Measurements from ENCODE around the gene TMEM132D.

TMEM132D gene

DNA sequence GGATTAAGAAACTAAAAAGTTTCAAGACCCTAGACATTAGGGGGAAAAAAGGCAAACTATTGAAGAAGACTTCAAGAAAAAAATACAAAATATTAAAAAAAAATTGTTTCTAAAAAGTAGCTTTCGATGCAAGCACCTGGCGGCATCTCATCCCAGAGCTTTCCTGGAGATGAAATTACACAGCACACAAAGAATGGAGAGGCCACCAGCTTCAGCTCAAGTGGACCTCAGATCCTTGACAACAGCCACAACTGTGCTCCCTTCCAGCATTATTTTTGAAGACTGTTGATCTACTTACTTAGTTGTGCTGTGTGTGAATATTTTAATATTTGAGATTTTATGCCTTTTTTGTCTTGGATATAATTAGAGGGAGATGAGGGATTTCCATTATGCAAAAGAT is 571.5 kb downstream of the TMEM132D start:
- no peaks in the 10 kb centered on the region for H3K36me3 ChIP-seq (ENCODE audit: control insufficient read depth in 2 of 2, insufficient read depth in 2 of 2, low read length in 2 of 2)
- H3K4me1 ChIP-seq (ENCODE audit: control insufficient read depth, insufficient read depth, low read length) = no peaks in the 10 kb centered on the region
- no peak overlapping the region for H3K27ac ChIP-seq (ENCODE audit: low read length)
- H3K27me3 ChIP-seq (ENCODE audit: control insufficient read depth in 1 of 2, insufficient read depth in 2 of 2, low read length in 2 of 2) = peaks cover 0 to 2% of the 10 kb centered on the region in 2 donors
- no peak overlapping the region for H3K9ac ChIP-seq (ENCODE audit: low read length in 2 of 2)
- H3K9me3 ChIP-seq (ENCODE audit: control insufficient read depth in 2 of 2, low read length in 2 of 2) = peaks cover 3 to 6% of the 10 kb centered on the region in 2 donors
- H3K4me3 ChIP-seq (ENCODE audit: low read length in 2 of 2) = no peak overlapping the region

DNA sequence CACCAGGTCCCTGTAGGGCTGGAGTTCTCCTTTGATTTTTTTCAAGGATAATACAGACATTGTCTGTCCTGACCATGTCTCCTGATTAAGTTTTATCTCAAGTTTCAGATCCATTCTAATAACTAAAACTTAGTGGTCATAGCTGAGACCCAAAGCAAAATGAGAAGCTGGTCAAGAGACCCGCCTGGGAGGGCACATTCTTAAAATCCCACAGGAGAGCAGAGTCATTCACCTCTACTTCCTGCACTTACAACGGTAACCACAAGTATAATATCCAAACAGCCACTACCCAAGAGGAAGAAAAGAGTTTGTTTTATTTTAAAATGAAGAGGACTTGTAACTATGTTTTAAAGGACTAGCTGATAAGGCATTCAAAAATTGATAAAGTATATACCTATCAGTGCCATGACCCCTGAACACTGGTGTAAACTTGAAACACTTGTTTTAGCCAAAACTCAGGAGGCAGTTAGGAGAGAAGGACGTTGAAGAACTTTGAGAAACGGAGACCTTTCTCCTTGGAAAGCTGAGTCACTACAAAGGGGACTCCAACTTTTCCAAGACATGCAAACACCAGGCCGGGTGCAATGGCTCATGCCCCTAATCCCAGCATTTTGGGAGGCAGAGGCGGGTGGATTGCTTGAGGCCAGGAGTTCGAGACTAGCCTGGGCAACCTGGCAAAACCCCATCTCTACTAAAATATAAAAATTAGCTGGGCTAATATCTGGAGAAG is 572.3 kb downstream of the TMEM132D start:
- Histone ChIP-seq H3K27me3 (ENCODE audit: control insufficient read depth in 1 of 2, insufficient read depth in 2 of 2, low read length in 2 of 2) (peaks cover 0 to 2% of the 10 kb centered on the region in 2 donors), H3K9me3 (ENCODE audit: control insufficient read depth in 2 of 2, low read length in 2 of 2) (peaks cover 3 to 6% of the 10 kb centered on the region in 2 donors), H3K36me3 (ENCODE audit: control insufficient read depth in 2 of 2, insufficient read depth in 2 of 2, low read length in 2 of 2) (no peaks in the 10 kb centered on the region), H3K4me3 (ENCODE audit: low read length in 2 of 2) (no peak overlapping the region), H3K4me1 (ENCODE audit: control insufficient read depth, insufficient read depth, low read length) (no peaks in the 10 kb centered on the region), H3K27ac (ENCODE audit: low read length) (no peak overlapping the region), H3K9ac (ENCODE audit: low read length in 2 of 2) (no peak overlapping the region)

DNA sequence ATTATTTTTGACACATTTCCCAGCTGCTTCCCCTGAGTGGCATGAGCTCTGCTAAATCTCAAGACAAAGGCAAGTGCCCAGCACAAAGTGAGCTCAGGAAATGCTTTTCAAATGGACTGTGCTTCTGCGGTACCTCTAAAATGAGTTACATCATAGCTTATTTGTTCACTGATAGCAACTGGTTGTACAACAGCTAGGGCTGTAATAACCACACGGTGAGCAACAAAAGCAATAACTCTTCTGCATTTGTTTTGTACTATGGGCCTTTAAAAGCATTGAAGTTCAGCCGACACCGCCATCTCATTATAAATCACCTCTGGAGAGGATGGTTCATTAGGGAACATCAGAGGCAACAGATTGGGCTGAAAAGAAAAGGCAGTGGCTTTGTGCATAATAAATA is 575.6 kb downstream of the TMEM132D start:
- Histone ChIP-seq H3K9ac (ENCODE audit: low read length in 2 of 2) (no peak overlapping the region), H3K4me3 (ENCODE audit: low read length in 2 of 2) (no peak overlapping the region), H3K27me3 (ENCODE audit: control insufficient read depth in 1 of 2, insufficient read depth in 2 of 2, low read length in 2 of 2) (peaks cover 0 to 2% of the 10 kb centered on the region in 2 donors), H3K4me1 (ENCODE audit: control insufficient read depth, insufficient read depth, low read length) (no peaks in the 10 kb centered on the region), H3K9me3 (ENCODE audit: control insufficient read depth in 2 of 2, low read length in 2 of 2) (peaks cover 0 to 6% of the 10 kb centered on the region in 2 donors), H3K36me3 (ENCODE audit: control insufficient read depth in 2 of 2, insufficient read depth in 2 of 2, low read length in 2 of 2) (no peaks in the 10 kb centered on the region), H3K27ac (ENCODE audit: low read length) (no peak overlapping the region)

DNA sequence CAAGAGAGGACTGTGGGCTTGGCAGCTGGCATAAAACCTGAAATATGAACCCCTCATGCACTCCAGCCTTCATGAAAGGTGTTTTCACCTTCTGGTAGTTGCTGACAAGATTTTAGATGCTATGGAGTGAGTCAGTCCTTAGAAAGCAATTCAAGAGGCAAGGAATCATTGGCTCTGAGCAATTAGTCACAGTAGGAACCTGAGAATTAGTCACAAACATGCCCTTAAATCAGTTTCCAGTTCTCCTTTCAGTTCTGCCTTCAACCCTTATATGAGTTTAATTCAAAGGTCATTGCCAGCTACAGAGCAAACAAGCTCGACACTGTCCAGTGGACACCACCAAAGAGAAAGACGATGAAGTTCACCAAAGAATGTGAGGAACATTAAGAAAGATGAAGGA is 578.3 kb downstream of the TMEM132D start:
- H3K9me3 ChIP-seq (ENCODE audit: control insufficient read depth in 2 of 2, low read length in 2 of 2) = peaks cover 0 to 5% of the 10 kb centered on the region in 2 donors
- H3K36me3 ChIP-seq (ENCODE audit: control insufficient read depth in 2 of 2, insufficient read depth in 2 of 2, low read length in 2 of 2) = no peaks in the 10 kb centered on the region
- H3K27ac ChIP-seq (ENCODE audit: low read length) = no peak overlapping the region
- peaks cover 0 to 2% of the 10 kb centered on the region in 2 donors for H3K27me3 ChIP-seq (ENCODE audit: control insufficient read depth in 1 of 2, insufficient read depth in 2 of 2, low read length in 2 of 2)
- no peak overlapping the region for H3K4me3 ChIP-seq (ENCODE audit: low read length in 2 of 2)
- no peak overlapping the region for H3K9ac ChIP-seq (ENCODE audit: low read length in 2 of 2)
- no peaks in the 10 kb centered on the region for H3K4me1 ChIP-seq (ENCODE audit: control insufficient read depth, insufficient read depth, low read length)

DNA sequence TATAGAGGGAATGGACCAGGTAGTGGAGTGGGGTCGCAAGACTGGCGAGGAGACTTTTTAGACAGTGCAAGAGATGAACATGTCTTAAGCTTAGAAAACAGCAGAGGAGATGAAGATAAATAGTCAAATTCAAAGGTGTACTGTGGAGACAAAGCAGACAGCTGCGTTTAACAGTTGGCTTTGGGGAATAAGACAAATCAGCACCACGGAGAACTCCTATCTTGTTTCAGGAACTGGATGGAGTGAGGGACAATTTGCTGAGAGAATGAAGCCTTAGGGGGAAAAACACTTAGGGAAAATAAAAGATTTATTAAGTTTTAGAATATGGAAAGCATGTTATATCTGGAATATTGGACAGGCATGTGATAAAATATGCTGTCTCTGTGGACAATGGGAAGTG is 591.8 kb downstream of the TMEM132D start:
- H3K4me3 ChIP-seq (ENCODE audit: low read length in 2 of 2) = no peak overlapping the region
- no peak overlapping the region for H3K9ac ChIP-seq (ENCODE audit: low read length in 2 of 2)
- H3K27me3 ChIP-seq (ENCODE audit: control insufficient read depth in 1 of 2, insufficient read depth in 2 of 2, low read length in 2 of 2) = no peaks in the 10 kb centered on the region
- no peaks in the 10 kb centered on the region for H3K4me1 ChIP-seq (ENCODE audit: control insufficient read depth, insufficient read depth, low read length)
- no peak overlapping the region for H3K27ac ChIP-seq (ENCODE audit: low read length)
- H3K9me3 ChIP-seq (ENCODE audit: control insufficient read depth in 2 of 2, low read length in 2 of 2) = no peaks in the 10 kb centered on the region
- no peaks in the 10 kb centered on the region for H3K36me3 ChIP-seq (ENCODE audit: control insufficient read depth in 2 of 2, insufficient read depth in 2 of 2, low read length in 2 of 2)

DNA sequence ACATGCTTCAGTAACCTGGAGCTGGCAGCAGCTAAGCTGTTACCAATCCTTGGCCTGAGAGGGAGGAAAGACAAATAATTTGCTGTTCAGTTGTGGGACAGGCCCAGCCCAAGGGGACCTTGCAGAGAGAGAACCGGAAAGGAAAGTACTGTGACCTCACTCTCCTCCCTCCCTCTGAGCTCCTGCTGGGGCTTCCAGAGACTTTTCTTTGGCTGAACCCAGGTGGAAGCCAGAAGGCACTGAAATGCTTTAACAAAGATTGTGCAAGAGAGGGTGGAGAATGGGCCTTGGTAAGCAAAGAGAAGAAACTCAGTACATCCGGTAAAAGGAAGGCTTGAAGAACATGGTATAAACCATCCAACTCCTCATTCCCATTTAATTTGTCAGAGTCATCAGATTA is 593.5 kb downstream of the TMEM132D start:
- Histone ChIP-seq H3K9ac (ENCODE audit: low read length in 2 of 2) (no peak overlapping the region), H3K36me3 (ENCODE audit: control insufficient read depth in 2 of 2, insufficient read depth in 2 of 2, low read length in 2 of 2) (no peaks in the 10 kb centered on the region), H3K27me3 (ENCODE audit: control insufficient read depth in 1 of 2, insufficient read depth in 2 of 2, low read length in 2 of 2) (no peaks in the 10 kb centered on the region), H3K27ac (ENCODE audit: low read length) (no peak overlapping the region), H3K4me1 (ENCODE audit: control insufficient read depth, insufficient read depth, low read length) (no peaks in the 10 kb centered on the region), H3K4me3 (ENCODE audit: low read length in 2 of 2) (no peak overlapping the region), H3K9me3 (ENCODE audit: control insufficient read depth in 2 of 2, low read length in 2 of 2) (no peaks in the 10 kb centered on the region)

DNA sequence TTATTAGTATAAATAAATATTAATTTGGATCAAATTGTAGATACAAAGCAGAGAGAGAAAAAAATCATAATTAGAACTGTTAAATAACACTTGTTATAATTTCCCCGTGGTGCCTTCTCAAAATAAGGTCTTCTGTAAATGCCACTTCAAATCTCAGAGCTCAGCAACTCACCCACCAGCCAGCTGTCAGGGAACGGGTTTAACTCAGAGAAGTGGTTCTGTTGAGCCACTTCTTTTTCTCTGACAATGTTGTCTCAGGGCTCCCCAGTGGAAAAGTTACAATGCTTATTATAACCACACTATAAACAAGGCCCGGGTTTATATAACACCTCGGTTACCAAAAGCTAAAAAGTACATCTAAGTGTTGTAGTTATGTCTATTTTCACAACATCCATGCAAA is 598.0 kb downstream of the TMEM132D start:
- H3K9ac ChIP-seq (ENCODE audit: low read length in 2 of 2) = no peak overlapping the region
- no peak overlapping the region for H3K27ac ChIP-seq (ENCODE audit: low read length)
- H3K4me3 ChIP-seq (ENCODE audit: low read length in 2 of 2) = no peak overlapping the region
- H3K4me1 ChIP-seq (ENCODE audit: control insufficient read depth, insufficient read depth, low read length) = no peaks in the 10 kb centered on the region
- no peaks in the 10 kb centered on the region for H3K36me3 ChIP-seq (ENCODE audit: control insufficient read depth in 2 of 2, insufficient read depth in 2 of 2, low read length in 2 of 2)
- H3K27me3 ChIP-seq (ENCODE audit: control insufficient read depth in 1 of 2, insufficient read depth in 2 of 2, low read length in 2 of 2) = no peaks in the 10 kb centered on the region
- no peaks in the 10 kb centered on the region for H3K9me3 ChIP-seq (ENCODE audit: control insufficient read depth in 2 of 2, low read length in 2 of 2)

DNA sequence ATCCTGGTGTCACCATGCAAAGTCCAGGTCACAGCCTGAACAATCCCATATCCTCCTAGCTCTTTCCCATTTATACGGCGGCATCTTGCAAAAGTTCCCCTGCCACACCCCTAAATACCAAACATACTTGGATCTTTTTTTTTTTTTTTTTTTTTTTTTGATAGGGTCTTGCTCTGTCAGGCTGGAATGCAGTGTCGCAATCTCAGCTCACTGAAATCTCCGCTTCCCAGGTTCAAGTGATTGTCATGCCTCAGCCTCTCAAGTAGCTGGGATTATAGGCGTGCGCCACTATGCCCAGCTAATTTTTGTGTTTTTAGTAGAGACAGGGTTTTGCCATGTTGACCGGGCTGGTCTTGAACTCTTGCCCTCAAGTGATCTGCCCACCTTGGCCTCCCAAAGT is 599.3 kb downstream of the TMEM132D start:
- no peak overlapping the region for H3K4me3 ChIP-seq (ENCODE audit: low read length in 2 of 2)
- H3K9me3 ChIP-seq (ENCODE audit: control insufficient read depth in 2 of 2, low read length in 2 of 2) = no peaks in the 10 kb centered on the region
- H3K9ac ChIP-seq (ENCODE audit: low read length in 2 of 2) = no peak overlapping the region
- no peaks in the 10 kb centered on the region for H3K4me1 ChIP-seq (ENCODE audit: control insufficient read depth, insufficient read depth, low read length)
- no peaks in the 10 kb centered on the region for H3K36me3 ChIP-seq (ENCODE audit: control insufficient read depth in 2 of 2, insufficient read depth in 2 of 2, low read length in 2 of 2)
- H3K27ac ChIP-seq (ENCODE audit: low read length) = no peak overlapping the region
- no peaks in the 10 kb centered on the region for H3K27me3 ChIP-seq (ENCODE audit: control insufficient read depth in 1 of 2, insufficient read depth in 2 of 2, low read length in 2 of 2)

DNA sequence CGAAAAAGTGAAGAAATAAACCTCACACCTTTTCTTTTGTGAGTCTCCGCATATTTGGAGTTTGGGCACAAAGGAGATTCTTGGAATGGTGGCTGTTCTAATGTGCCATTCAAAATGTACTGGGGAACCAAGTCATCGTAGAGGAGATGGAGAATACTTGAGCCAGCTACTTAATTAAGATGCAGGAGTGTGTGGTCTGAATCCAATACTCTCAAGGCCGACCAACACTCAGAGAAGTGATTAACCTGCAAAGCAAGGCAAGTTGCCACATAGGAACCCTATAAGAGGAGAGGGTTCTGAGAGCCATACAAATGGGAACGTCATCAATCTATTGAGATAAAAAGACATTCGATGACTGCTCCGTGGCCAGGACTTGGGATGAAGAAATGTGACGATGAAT is 603.8 kb downstream of the TMEM132D start:
- Histone ChIP-seq H3K9ac (ENCODE audit: low read length in 2 of 2) (no peak overlapping the region), H3K27me3 (ENCODE audit: control insufficient read depth in 1 of 2, insufficient read depth in 2 of 2, low read length in 2 of 2) (peaks cover 0 to 2% of the 10 kb centered on the region in 2 donors), H3K27ac (ENCODE audit: low read length) (no peak overlapping the region), H3K4me3 (ENCODE audit: low read length in 2 of 2) (no peak overlapping the region), H3K36me3 (ENCODE audit: control insufficient read depth in 2 of 2, insufficient read depth in 2 of 2, low read length in 2 of 2) (no peaks in the 10 kb centered on the region), H3K4me1 (ENCODE audit: control insufficient read depth, insufficient read depth, low read length) (no peaks in the 10 kb centered on the region), H3K9me3 (ENCODE audit: control insufficient read depth in 2 of 2, low read length in 2 of 2) (no peaks in the 10 kb centered on the region)

DNA sequence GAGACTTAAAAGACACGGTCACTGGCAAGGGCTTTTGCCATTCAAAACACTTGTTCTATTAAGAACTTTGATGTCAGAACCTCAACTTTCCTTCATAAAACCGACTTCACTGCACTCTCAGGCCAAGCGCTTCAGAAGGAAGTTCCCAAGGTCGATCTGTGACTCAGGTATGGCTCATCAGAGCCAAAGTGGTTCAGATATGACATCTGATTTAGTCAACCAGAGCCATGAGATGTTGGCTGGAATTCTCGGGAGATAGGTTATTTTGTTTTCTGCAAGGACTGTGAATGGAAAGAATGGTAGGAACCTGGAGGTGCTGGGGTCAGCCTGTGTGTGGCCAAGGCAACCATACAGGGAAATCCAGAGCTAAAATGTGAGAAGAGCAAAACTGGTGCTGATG is 604.9 kb downstream of the TMEM132D start:
- Histone ChIP-seq H3K36me3 (ENCODE audit: control insufficient read depth in 2 of 2, insufficient read depth in 2 of 2, low read length in 2 of 2) (no peaks in the 10 kb centered on the region), H3K4me3 (ENCODE audit: low read length in 2 of 2) (no peak overlapping the region), H3K9ac (ENCODE audit: low read length in 2 of 2) (no peak overlapping the region), H3K9me3 (ENCODE audit: control insufficient read depth in 2 of 2, low read length in 2 of 2) (no peaks in the 10 kb centered on the region), H3K27ac (ENCODE audit: low read length) (no peak overlapping the region), H3K27me3 (ENCODE audit: control insufficient read depth in 1 of 2, insufficient read depth in 2 of 2, low read length in 2 of 2) (peaks cover 0 to 2% of the 10 kb centered on the region in 2 donors), H3K4me1 (ENCODE audit: control insufficient read depth, insufficient read depth, low read length) (no peaks in the 10 kb centered on the region)

DNA sequence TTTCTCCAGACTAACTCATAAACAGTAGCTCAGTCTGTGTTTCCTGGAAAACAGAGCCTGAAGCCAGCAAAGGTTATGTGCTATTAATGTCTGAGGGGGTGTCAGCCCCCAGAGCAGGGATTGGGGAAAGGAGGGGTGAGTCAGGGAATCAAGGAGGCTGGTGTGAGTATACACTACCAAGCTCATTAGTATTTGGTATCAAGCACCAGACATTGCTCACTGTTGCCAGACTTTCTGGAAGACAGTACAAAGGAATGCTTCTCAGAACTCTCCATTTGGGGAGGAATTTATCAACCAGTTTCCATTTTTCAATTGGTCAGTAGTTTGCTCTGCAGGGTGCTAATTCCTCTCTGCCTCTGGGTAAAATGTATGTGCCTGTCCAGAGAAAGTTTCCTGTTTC is 607.2 kb downstream of the TMEM132D start:
- no peaks in the 10 kb centered on the region for H3K9me3 ChIP-seq (ENCODE audit: control insufficient read depth in 2 of 2, low read length in 2 of 2)

More for the DNA sequence above, 607.2 kb downstream of the TMEM132D start:
- no peaks in the 10 kb centered on the region for H3K36me3 ChIP-seq (ENCODE audit: control insufficient read depth in 2 of 2, insufficient read depth in 2 of 2, low read length in 2 of 2)
- no peak overlapping the region for H3K27ac ChIP-seq (ENCODE audit: low read length)
- H3K9ac ChIP-seq (ENCODE audit: low read length in 2 of 2) = no peak overlapping the region
- H3K4me3 ChIP-seq (ENCODE audit: low read length in 2 of 2) = no peak overlapping the region
- peaks cover 0 to 2% of the 10 kb centered on the region in 2 donors for H3K27me3 ChIP-seq (ENCODE audit: control insufficient read depth in 1 of 2, insufficient read depth in 2 of 2, low read length in 2 of 2)
- H3K4me1 ChIP-seq (ENCODE audit: control insufficient read depth, insufficient read depth, low read length) = no peaks in the 10 kb centered on the region
